Measurements from ENCODE around the gene DLGAP5. TPM values are rescaled to one million over a fixed set of nuclear protein-coding genes. Genes with fewer than 3 reads are reported as not detected.

The DLGAP5 gene
- total RNA-seq, 1 experiment from 2014 or later, result 31.1 TPM

GRCh38 chr14:55194656-55195355 lies 3.4 kb upstream of the DLGAP5 start:
- DNase-seq (ENCODE audit: low read depth, low spot score), result no peak
- in situ Hi-C loops (cut with HindIII; ENCODE audit: low pct_unique_long_range_greater_than_20kb, low sequenced_read_pairs), result no loop called here

GRCh38 chr14:55192054-55192621 lies 753 bp upstream of the DLGAP5 start:
- in situ Hi-C loops (cut with HindIII; ENCODE audit: low pct_unique_long_range_greater_than_20kb, low sequenced_read_pairs), result no loop called here
- DNase-seq (ENCODE audit: low read depth, low spot score), result peak; percentile 16

GRCh38 chr14:55190906-55191202 lies 531 bp downstream of the DLGAP5 start:
- in situ Hi-C loops (cut with HindIII; ENCODE audit: low pct_unique_long_range_greater_than_20kb, low sequenced_read_pairs), result no loop called here
- no peak for DNase-seq (ENCODE audit: low read depth, low spot score)

- in situ Hi-C loops (cut with HindIII; ENCODE audit: low pct_unique_long_range_greater_than_20kb, low sequenced_read_pairs), result no loop called here
- no peak for DNase-seq (ENCODE audit: low read depth, low spot score)
Observed at GRCh38 chr14:55188686-55189295, 2.6 kb downstream of the DLGAP5 start.

- in situ Hi-C loops (cut with HindIII; ENCODE audit: low pct_unique_long_range_greater_than_20kb, low sequenced_read_pairs), result no loop called here
- DNase-seq (ENCODE audit: low read depth, low spot score), result no peak
Observed at GRCh38 chr14:55180434-55180833, 11.0 kb downstream of the DLGAP5 start.

- in situ Hi-C loops (cut with HindIII; ENCODE audit: low pct_unique_long_range_greater_than_20kb, low sequenced_read_pairs), result no loop called here
- no peak for DNase-seq (ENCODE audit: low read depth, low spot score)
Observed at GRCh38 chr14:55180006-55180405, 11.4 kb downstream of the DLGAP5 start.

- no peak for DNase-seq (ENCODE audit: low read depth, low spot score)
- in situ Hi-C loops (cut with HindIII; ENCODE audit: low pct_unique_long_range_greater_than_20kb, low sequenced_read_pairs), result no loop called here
Observed at GRCh38 chr14:55170526-55170925, 20.9 kb downstream of the DLGAP5 start.

GRCh38 chr14:55160989-55161388 lies 30.4 kb downstream of the DLGAP5 start:
- in situ Hi-C loops (cut with HindIII; ENCODE audit: low pct_unique_long_range_greater_than_20kb, low sequenced_read_pairs), result no loop called here
- peak; percentile 65 for DNase-seq (ENCODE audit: low read depth, low spot score)

GRCh38 chr14:55158412-55158811 lies 33.0 kb downstream of the DLGAP5 start:
- no peak for DNase-seq (ENCODE audit: low read depth, low spot score)
- in situ Hi-C loops (cut with HindIII; ENCODE audit: low pct_unique_long_range_greater_than_20kb, low sequenced_read_pairs), result no loop called here

GRCh38 chr14:55157080-55157479 lies 34.3 kb downstream of the DLGAP5 start:
- in situ Hi-C loops (cut with HindIII; ENCODE audit: low pct_unique_long_range_greater_than_20kb, low sequenced_read_pairs), result no loop called here
- no peak for DNase-seq (ENCODE audit: low read depth, low spot score)

GRCh38 chr14:55153951-55154350 lies 37.4 kb downstream of the DLGAP5 start:
- DNase-seq (ENCODE audit: low read depth, low spot score), result no peak
- in situ Hi-C loops (cut with HindIII; ENCODE audit: low pct_unique_long_range_greater_than_20kb, low sequenced_read_pairs), result no loop called here

- no peak for DNase-seq (ENCODE audit: low read depth, low spot score)
- in situ Hi-C loops (cut with HindIII; ENCODE audit: low pct_unique_long_range_greater_than_20kb, low sequenced_read_pairs), result no loop called here
Observed at GRCh38 chr14:55152052-55152753, 39.2 kb downstream of the DLGAP5 start.

GRCh38 chr14:55151601-55152000 lies 39.8 kb downstream of the DLGAP5 start:
- in situ Hi-C loops (cut with HindIII; ENCODE audit: low pct_unique_long_range_greater_than_20kb, low sequenced_read_pairs), result no loop called here
- DNase-seq (ENCODE audit: low read depth, low spot score), result no peak

- DNase-seq (ENCODE audit: low read depth, low spot score), result no peak
- in situ Hi-C loops (cut with HindIII; ENCODE audit: low pct_unique_long_range_greater_than_20kb, low sequenced_read_pairs), result no loop called here
Observed at GRCh38 chr14:55146425-55146824, 45.0 kb downstream of the DLGAP5 start.

GRCh38 chr14:55142466-55142865 lies 48.9 kb downstream of the DLGAP5 start:
- DNase-seq (ENCODE audit: low read depth, low spot score), result no peak

GRCh38 chr14:55141825-55142224 lies 49.6 kb downstream of the DLGAP5 start:
- peak; percentile 28 for DNase-seq (ENCODE audit: low read depth, low spot score)
- in situ Hi-C loops (cut with HindIII; ENCODE audit: low pct_unique_long_range_greater_than_20kb, low sequenced_read_pairs), result no loop called here

More at GRCh38 chr14:55142466-55142865, 48.9 kb downstream of the DLGAP5 start:
- in situ Hi-C loops (cut with HindIII; ENCODE audit: low pct_unique_long_range_greater_than_20kb, low sequenced_read_pairs), result no loop called here

GRCh38 chr14:55139696-55140509 lies 51.5 kb downstream of the DLGAP5 start:
- in situ Hi-C loops (cut with HindIII; ENCODE audit: low pct_unique_long_range_greater_than_20kb, low sequenced_read_pairs), result no loop called here
- DNase-seq (ENCODE audit: low read depth, low spot score), result peak; percentile 50

- no peak for DNase-seq (ENCODE audit: low read depth, low spot score)
- in situ Hi-C loops (cut with HindIII; ENCODE audit: low pct_unique_long_range_greater_than_20kb, low sequenced_read_pairs), result no loop called here
Observed at GRCh38 chr14:55139141-55139540, 52.2 kb downstream of the DLGAP5 start.
